NT2/D1 (cell line): Measurements from ENCODE around the gene PLCD4.

Experiments used
- SUZ12 ChIP-seq: IDR thresholded peaks from 2 replicates; pipeline ENCODE4 v1.6.1; 2011; ENCODE audit not compliant: insufficient read length, insufficient read depth; ENCODE audit errors: extremely low read depth
- YY1 ChIP-seq: IDR thresholded peaks from 2 replicates; pipeline ENCODE4 v1.6.1; 2011; ENCODE audit not compliant: insufficient read length, insufficient read depth

- no peak for TF ChIP-seq YY1
- no peak for TF ChIP-seq SUZ12
Observed at GRCh38 chr2:218662827-218663226, 55.1 kb downstream of the PLCD4 start.
